Suprapubic skin (tissue), 4 donors: Measurements from ENCODE around the gene LASP1.

Source experiments
- EP300 ChIP-seq: sonication (generic); formaldehyde crosslinking; IDR thresholded peaks from one replicate; pipeline ENCODE4 v1.6.1; 2017; ENCODE audit warnings: antibody characterized with exemption
- POLR2A ChIP-seq, 2 donors: fragments of 450-650 bp; IDR thresholded peaks; one replicate each; pipeline ENCODE4 v1.6.1; 2017; ENCODE audit warnings: antibody characterized with exemption in 2 of 2, mild to moderate bottlenecking in 2 of 2, moderate library complexity in 2 of 2
- POLR2AphosphoS5 ChIP-seq, 3 donors: sonication (generic); formaldehyde crosslinking; IDR thresholded peaks; one replicate each; pipeline ENCODE4 v1.6.1; 2017; ENCODE audit warnings: antibody characterized with exemption in 3 of 3
- TF ChIP-seq, protein P1 (sequence below), 2 donors: fragments of 200-600 bp in 1 of 2; fragments of 450-650 bp in 1 of 2; sonication (generic) in 1 of 2; IDR thresholded peaks; one replicate each; pipeline ENCODE4 v1.5.1; 2016 to 2019; ENCODE audit warnings: antibody characterized with exemption in 2 of 2, mild to moderate bottlenecking in 1 of 2, moderate library complexity in 1 of 2

DNA sequence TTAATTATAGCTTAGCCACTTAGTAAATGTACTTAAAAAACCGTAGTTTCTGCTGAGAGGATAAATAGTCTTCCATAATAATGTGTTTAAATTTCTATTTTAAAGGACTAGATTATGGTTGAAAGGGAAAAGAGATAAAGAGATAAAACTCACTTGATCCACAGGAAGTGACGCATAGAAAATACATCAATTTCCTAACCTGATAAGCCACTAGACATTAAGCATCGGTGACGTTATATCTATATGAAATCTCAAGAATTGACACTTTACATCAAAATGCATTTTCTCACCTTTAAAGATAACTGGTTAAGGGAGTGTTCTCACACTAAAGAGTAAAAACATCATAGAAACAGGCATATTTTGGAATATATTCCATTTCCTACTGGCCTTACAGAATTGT is 91.6 kb downstream of the LASP1 start:
- TF ChIP-seq, protein P1, sequence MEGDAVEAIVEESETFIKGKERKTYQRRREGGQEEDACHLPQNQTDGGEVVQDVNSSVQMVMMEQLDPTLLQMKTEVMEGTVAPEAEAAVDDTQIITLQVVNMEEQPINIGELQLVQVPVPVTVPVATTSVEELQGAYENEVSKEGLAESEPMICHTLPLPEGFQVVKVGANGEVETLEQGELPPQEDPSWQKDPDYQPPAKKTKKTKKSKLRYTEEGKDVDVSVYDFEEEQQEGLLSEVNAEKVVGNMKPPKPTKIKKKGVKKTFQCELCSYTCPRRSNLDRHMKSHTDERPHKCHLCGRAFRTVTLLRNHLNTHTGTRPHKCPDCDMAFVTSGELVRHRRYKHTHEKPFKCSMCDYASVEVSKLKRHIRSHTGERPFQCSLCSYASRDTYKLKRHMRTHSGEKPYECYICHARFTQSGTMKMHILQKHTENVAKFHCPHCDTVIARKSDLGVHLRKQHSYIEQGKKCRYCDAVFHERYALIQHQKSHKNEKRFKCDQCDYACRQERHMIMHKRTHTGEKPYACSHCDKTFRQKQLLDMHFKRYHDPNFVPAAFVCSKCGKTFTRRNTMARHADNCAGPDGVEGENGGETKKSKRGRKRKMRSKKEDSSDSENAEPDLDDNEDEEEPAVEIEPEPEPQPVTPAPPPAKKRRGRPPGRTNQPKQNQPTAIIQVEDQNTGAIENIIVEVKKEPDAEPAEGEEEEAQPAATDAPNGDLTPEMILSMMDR (IDR thresholded peaks at IDR 0.05) = no peak
- TF ChIP-seq POLR2A (IDR thresholded peaks at IDR 0.05) (no peak), EP300 (no peak), POLR2AphosphoS5 (IDR thresholded peaks at IDR 0.05) (no peak)
